GM12873 (cell line): ENCODE data around the gene PIK3C2G.

Source experiments
- TF ChIP-seq, protein P1 (sequence below): IDR thresholded peaks from 2 replicates; pipeline ENCODE4 v1.5.1; 2012; ENCODE audit warnings: low read depth, mild to moderate bottlenecking, moderate library complexity, low read length, control low read depth; ENCODE audit not compliant: insufficient read depth; ENCODE audit errors: missing control alignments

Gene PIK3C2G

DNA sequence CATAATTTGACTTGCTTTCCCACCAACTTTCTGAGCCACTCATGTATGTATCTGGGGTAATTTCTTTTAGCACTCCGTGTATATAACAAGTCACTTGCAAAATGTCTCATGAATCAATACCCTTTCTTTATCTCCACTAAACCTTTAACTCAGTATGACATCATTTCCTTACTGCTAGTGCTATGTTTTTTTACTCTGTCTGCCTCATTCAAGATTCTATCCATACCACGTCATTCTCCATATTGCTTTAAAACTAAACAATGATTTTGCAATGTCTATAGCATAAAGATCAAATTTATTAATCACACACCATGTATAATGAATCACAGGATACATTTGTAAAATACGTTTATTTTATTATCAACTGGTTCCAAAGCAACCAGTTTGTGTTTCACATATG lies 178.2 kb downstream of the PIK3C2G start:
- TF ChIP-seq, protein P1, sequence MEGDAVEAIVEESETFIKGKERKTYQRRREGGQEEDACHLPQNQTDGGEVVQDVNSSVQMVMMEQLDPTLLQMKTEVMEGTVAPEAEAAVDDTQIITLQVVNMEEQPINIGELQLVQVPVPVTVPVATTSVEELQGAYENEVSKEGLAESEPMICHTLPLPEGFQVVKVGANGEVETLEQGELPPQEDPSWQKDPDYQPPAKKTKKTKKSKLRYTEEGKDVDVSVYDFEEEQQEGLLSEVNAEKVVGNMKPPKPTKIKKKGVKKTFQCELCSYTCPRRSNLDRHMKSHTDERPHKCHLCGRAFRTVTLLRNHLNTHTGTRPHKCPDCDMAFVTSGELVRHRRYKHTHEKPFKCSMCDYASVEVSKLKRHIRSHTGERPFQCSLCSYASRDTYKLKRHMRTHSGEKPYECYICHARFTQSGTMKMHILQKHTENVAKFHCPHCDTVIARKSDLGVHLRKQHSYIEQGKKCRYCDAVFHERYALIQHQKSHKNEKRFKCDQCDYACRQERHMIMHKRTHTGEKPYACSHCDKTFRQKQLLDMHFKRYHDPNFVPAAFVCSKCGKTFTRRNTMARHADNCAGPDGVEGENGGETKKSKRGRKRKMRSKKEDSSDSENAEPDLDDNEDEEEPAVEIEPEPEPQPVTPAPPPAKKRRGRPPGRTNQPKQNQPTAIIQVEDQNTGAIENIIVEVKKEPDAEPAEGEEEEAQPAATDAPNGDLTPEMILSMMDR: no peak

DNA sequence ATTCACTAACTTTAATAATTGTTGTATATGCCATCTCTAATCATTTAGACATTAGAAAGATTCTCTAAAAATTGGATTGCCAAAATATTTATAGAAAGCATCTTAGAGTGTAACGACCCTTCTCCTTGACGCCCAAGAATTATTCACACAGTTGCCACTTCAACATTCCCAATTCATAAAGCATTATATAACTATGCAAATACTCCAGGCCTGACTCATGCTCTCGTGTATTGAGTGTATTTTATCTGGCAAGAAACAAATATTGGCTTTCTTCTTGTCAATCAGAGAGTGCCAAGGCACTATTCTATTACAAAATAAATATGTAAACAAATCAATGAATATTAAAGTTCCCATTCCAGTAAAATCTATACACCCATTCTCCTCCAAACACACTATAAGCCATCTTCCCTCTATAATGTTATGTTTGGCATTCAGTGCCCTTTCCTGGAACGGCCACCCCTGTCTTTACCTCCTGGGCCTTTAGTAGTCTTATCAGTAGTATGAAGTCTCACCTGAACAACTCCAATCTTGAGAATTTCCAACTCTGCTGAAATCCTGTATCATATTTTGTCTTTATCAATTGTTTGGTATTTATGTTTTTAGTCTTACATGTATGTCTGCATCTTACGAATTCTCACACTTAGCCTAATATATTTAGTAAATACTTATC lies 182.6 kb downstream of the PIK3C2G start:
- TF ChIP-seq, protein P1: no peak

DNA sequence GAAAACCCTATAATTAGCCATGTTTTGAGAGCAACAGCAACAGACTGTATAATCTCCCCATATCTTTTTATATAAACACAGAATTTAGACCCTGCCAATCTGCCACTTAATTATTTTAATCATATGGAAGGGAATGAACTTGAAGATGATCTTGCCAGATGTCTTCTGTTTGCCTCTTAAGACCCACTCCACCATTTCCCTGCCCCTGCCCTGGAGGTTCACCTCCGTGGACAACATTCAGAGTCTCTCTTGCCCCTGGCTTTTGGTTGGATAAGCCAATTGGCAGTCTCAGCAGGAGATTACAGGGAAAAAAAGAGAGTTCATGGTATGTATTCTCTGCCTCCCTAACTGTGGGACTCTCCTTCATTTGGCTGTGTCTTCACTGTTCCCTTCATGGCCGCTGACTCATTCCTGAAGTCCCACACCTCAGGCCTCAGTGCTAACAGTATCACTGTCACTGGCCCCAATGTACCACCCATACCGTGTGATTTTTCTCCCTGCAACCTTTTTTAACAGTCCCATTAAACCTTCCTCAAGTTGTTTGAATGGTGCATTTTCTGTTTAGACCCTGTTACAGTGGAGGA lies 184.8 kb downstream of the PIK3C2G start:
- TF ChIP-seq, protein P1: no peak

DNA sequence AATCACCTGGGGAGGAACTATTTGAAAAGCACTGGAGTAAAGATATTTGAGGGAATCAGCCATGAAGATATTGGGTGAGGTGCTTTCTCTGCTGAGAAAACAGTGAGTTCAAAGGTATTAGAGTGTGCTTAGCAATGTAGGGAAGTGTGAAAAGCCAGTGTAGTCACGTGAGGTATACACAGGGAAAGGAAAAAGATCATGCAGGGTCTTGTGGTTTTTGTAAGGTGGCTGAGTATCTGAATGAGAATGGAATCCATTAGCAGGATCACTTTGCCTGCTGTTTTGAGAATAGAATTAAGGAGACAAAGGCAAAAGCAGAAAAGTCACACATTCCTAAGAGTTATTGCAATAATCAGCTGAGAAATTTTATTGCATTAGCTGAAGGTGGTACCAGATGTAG lies 193.0 kb downstream of the PIK3C2G start:
- TF ChIP-seq, protein P1: no peak

DNA sequence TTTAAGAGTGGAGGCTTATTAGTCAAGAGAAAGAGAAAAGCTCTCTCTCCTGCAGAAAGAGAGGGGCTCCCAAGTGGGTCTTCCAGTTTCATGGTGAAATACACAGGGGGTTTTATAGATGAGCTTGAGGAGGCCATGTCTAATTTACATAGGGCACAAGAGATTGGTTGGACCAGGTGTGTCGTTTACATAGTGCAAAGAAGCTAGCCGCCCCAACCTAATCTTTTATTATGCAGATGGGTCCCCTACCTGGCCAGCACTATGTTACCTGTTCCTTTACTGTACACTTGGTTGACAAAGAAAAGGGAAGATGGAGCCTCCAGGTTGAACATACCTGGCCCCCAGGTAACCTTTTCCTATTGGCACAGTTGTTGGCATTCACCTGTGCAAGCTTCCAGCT lies 195.0 kb downstream of the PIK3C2G start:
- TF ChIP-seq, protein P1: no peak

DNA sequence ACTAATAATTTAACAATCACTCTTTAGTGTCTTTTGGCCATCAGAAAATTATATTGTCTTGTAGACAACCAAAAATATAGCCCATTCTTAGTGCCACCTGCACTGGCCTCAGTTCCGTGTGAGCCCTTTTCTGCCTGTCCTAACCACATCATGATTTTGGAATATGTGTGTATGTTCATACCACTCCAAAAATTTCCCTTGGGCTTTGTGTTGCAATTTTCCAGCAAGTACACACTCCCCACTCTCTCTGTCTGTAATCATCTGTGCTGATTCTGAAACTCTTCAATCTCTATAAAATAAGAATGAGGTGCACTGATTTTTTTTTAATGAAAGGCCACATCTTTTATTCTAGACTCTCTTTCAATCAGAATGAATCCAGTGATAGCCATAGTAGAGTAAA lies 196.0 kb downstream of the PIK3C2G start:
- TF ChIP-seq, protein P1: no peak

DNA sequence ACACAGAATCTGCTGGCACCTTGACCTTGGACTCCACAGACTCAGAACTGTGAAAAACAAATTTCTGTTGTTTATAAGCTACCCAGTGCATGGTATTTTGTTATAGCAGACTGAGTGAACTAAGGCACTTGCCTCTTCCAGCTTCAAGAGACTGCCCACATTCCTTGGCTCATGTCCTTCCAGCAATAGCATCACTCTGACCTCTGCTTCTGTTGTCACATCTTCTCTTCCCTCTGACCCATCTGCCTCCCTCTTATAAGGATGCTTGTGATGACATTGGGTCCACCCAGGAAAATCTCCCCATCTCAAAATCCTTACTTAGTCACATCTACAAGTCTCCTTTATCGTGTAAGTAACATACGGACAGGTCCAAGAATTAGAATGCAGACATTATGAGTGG lies 200.4 kb downstream of the PIK3C2G start:
- TF ChIP-seq, protein P1: no peak
